ENCODE results near the gene TENT4A. TPM values are rescaled to one million over a fixed set of nuclear protein-coding genes. Genes with fewer than 3 reads are reported as not detected.

TENT4A gene
- total RNA-seq, 3 donors from 2014 or later, result 16.0 to 26.2 (median 16.3) TPM

GRCh38 chr5:6674421-6674820 lies 38.8 kb upstream of the TENT4A start:
- Histone ChIP-seq H3K9me3 (no peaks in the 10 kb centered on the region), H3K36me3 (ENCODE audit: low read depth) (no peaks in the 10 kb centered on the region), H3K4me1 (ENCODE audit: low read depth) (no peaks in the 10 kb centered on the region), H3K4me3 (no peak overlapping the region)
- TF ChIP-seq CTCF (IDR thresholded peaks at IDR 0.05), result no peak
- intact Hi-C loops (cut with DNase I, micrococcal nuclease), result no loop called here
- DNase-seq (no peak), ATAC-seq (no peak)

DNA sequence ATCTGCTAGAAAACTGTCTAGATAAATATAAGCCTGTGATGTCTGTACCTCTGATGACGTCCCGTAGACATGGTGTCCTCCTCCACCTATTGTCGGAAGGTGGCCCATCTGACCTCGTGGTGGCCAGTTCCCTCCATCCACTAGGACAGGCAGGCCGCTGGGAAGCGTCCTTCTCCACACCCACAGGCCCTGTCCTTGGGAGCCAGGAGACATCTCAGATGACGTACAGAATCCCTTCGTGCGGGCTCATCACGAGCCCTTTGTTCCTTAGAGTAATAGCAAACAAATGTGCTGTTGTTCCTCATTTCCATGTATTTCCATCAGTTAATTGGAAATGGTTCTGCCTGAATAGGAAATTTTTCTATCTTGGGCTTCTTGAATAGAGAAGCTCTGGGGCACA lies 38.3 kb upstream of the TENT4A start:
- intact Hi-C loops (cut with DNase I, micrococcal nuclease), result no loop called here
- no peak for ATAC-seq
- TF ChIP-seq CTCF (IDR thresholded peaks at IDR 0.05), result no peak
- H3K36me3 ChIP-seq (ENCODE audit: low read depth), result no peaks in the 10 kb centered on the region
- no peak for DNase-seq
- H3K9me3 ChIP-seq, result no peaks in the 10 kb centered on the region
- H3K4me3 ChIP-seq, result no peak overlapping the region
- H3K4me1 ChIP-seq (ENCODE audit: low read depth), result no peaks in the 10 kb centered on the region

- no peak overlapping the region for H3K4me3 ChIP-seq
- no peak for DNase-seq
- TF ChIP-seq CTCF (IDR thresholded peaks at IDR 0.05), result no peak
- no peaks in the 10 kb centered on the region for H3K9me3 ChIP-seq
- H3K36me3 ChIP-seq (ENCODE audit: low read depth), result no peaks in the 10 kb centered on the region
- no peak for ATAC-seq
- H3K4me1 ChIP-seq (ENCODE audit: low read depth), result no peaks in the 10 kb centered on the region
- intact Hi-C loops (cut with DNase I, micrococcal nuclease), result no loop called here
Observed at GRCh38 chr5:6675784-6676491, 37.3 kb upstream of the TENT4A start.

DNA sequence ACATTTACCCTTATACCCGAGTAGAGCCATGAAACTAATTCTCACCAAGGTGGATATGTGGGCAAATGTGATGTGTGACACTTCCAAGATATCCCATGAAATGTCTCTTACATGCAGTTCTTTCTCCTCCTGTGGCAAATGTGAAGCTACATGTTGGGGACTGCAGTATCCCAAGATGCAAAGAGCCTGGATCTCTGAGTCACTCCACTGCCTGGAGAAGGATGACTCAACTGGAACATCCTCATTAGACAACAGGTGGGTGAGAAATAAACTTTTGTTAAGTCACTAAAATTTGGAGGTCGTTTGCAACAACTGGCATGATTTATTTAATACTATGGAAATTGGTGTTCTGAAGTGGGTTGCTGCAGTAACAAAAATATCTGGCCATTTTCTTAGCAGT lies 36.5 kb upstream of the TENT4A start:
- DNase-seq, result no peak
- no peak for TF ChIP-seq CTCF (IDR thresholded peaks at IDR 0.05)
- H3K4me3 ChIP-seq, result no peak overlapping the region
- no peaks in the 10 kb centered on the region for H3K4me1 ChIP-seq (ENCODE audit: low read depth)
- no peaks in the 10 kb centered on the region for H3K36me3 ChIP-seq (ENCODE audit: low read depth)
- intact Hi-C loops (cut with DNase I, micrococcal nuclease), result no loop called here
- H3K9me3 ChIP-seq, result no peaks in the 10 kb centered on the region
- no peak for ATAC-seq

- no peak for DNase-seq
- H3K36me3 ChIP-seq (ENCODE audit: low read depth), result no peaks in the 10 kb centered on the region
- intact Hi-C loops (cut with DNase I, micrococcal nuclease), result no loop called here
- TF ChIP-seq CTCF (IDR thresholded peaks at IDR 0.05), result no peak
- no peak for ATAC-seq
- no peaks in the 10 kb centered on the region for H3K4me1 ChIP-seq (ENCODE audit: low read depth)
- no peaks in the 10 kb centered on the region for H3K9me3 ChIP-seq
- H3K4me3 ChIP-seq, result no peak overlapping the region
Observed at GRCh38 chr5:6678385-6678784, 34.8 kb upstream of the TENT4A start.

DNA sequence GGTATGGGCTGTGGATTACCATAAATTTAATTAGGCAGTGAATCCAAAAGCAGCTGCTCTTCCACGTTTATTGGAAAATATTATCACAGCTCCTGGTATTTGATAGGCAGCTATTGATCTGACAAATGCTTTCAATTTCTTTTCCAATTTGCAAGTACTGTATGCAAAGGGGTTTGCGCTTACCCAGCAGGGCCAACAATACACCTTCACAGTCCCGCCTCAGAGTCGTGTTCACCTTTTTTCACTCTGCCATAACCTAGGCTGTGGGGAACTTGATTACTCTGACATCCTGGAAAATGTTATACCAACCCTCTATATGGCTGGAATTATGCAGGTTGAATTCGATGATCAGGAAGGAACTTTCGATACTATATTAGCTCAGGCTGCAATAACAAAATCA lies 32.3 kb upstream of the TENT4A start:
- Histone ChIP-seq H3K9me3 (no peaks in the 10 kb centered on the region), H3K4me3 (no peak overlapping the region), H3K4me1 (ENCODE audit: low read depth) (no peaks in the 10 kb centered on the region), H3K36me3 (ENCODE audit: low read depth) (no peaks in the 10 kb centered on the region)
- DNase-seq, result no peak
- no peak for TF ChIP-seq CTCF (IDR thresholded peaks at IDR 0.05)
- intact Hi-C loops (cut with DNase I, micrococcal nuclease), result no loop called here
- no peak for ATAC-seq

Measured in mucosa of descending colon (tissue), 3 donors.